ENCODE data around the gene ADAM33. TPM values are rescaled to one million over a fixed set of nuclear protein-coding genes. Genes with fewer than 3 reads are reported as not detected.
A peak's percentile ranks its signal among the peaks of the same experiment; 100 is the strongest.

ADAM33 gene
- total and polyA plus RNA-seq, 2 of the 8 experiments (the other 6 are each of a cell fraction or from before 2014, with no cell fraction given) = 4.2 to 6.0 TPM

DNA sequence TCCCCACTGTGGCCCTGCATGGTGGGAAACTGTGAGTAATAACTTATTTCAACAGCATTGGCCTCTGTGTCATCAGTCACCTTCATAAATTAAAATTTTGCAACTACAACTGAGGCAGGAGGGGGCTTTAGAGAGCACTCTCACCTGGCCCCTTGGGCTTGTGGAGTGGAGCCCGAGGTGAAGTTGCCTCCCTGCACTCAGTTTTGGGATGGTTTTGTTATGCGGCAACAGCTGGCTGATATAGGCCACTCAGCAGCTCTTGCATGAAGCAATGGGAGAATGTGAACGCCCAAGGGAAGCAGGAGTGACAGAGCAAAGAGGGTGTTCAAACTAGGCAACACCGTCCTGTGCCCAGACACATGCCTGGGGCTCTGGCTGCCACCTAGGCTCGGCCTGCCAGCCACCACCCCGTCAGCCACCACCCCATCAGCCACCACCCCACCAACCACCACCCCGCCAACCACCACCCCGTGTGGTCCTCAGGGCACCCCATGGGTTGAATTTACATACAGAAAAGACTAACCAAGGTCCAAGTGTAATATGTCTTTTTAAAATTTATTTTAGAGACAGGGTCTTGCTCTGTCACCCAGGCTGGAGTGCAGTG, 14.3 kb downstream of the ADAM33 start:
- no peak for TF ChIP-seq PHF8 (conservative IDR thresholded peaks at IDR 0.05; ENCODE audit: low read depth, low read length)
- TF ChIP-seq CHD1 (IDR thresholded peaks at IDR 0.05; ENCODE audit: low read depth, low read length) = no peak
- TF ChIP-seq KDM1A (IDR thresholded peaks at IDR 0.05; ENCODE audit: borderline replicate concordance, low read length) = peak; percentile 37; the same call in 1 of the 2 replicates
- Histone ChIP-seq H3K23me2 (ENCODE audit: low read depth, low read length) (peaks cover 3% of the 10 kb centered on the region; the same call in 1 of the 2 replicates), H3K23ac (ENCODE audit: insufficient read length) (no peak overlapping the region), H3K79me1 (ENCODE audit: low read depth, low read length) (no peaks in the 10 kb centered on the region), H2BK120ac (replicated peaks; ENCODE audit: low read depth, low read length) (no peak overlapping the region), H4K5ac (ENCODE audit: insufficient read length, low read depth, low read length) (no peak overlapping the region), H3K4me2 (ENCODE audit: insufficient read depth in 1 of 2, low read depth in 2 of 2, low read length in 2 of 2) (peak overlapping the region in 1 of 2 experiments; percentile 19; a peak in 2 of 4 replicates), H2AFZ (ENCODE audit: low read length) (no peak overlapping the region), H3K18ac (ENCODE audit: extremely low read depth, low read length) (no peak overlapping the region), H4K91ac (replicated peaks; ENCODE audit: insufficient read length, low read length) (no peak overlapping the region), H2BK5ac (ENCODE audit: low read depth, low read length) (no peak overlapping the region), H3K4me3 (ENCODE audit: extremely low read depth in 1 of 4, insufficient read depth in 2 of 4, low read depth in 3 of 4, low read length in 4 of 4) (no peak overlapping the region), H3K4me1 (replicated peaks in 1 of 4; ENCODE audit: control insufficient read depth in 3 of 4, insufficient read depth in 4 of 4, low read length in 3 of 4) (peaks cover 0 to 14% (median 3%) of the 10 kb centered on the region in 4 experiments; a peak in 4 of 7 replicates), H3K14ac (ENCODE audit: insufficient read length) (no peak overlapping the region), H3K36me3 (ENCODE audit: control insufficient read depth in 2 of 4, insufficient read depth in 4 of 4, low read length in 3 of 4) (no peaks in the 10 kb centered on the region), H3K27me3 (replicated peaks in 1 of 4; ENCODE audit: control insufficient read depth in 3 of 4, extremely low read depth in 1 of 4, insufficient read depth in 3 of 4, low read length in 3 of 4) (peaks cover 6 to 12% (median 10%) of the 10 kb centered on the region in 4 experiments; a peak in 6 of 7 replicates), H3K56ac (replicated peaks; ENCODE audit: insufficient read length, low read depth, low read length) (no peak overlapping the region), H3K79me2 (ENCODE audit: control insufficient read depth in 1 of 2, insufficient read depth in 2 of 2, low read length in 2 of 2) (no peaks in the 10 kb centered on the region), H3K9me3 (ENCODE audit: insufficient read depth in 2 of 2, low read depth in 1 of 2, low read length in 1 of 2) (no peaks in the 10 kb centered on the region), H3K9ac (replicated peaks in 1 of 4; ENCODE audit: extremely low read depth in 1 of 4, low read depth in 3 of 4, low read length in 3 of 4) (no peak overlapping the region), H3K27ac (ENCODE audit: low read depth, low read length) (no peak overlapping the region), H2BK20ac (ENCODE audit: low read length) (no peak overlapping the region), H4K20me1 (replicated peaks in 1 of 2; ENCODE audit: control insufficient read depth in 1 of 2, insufficient read depth in 2 of 2, low read length in 2 of 2) (peaks cover 0 to 4% of the 10 kb centered on the region in 2 experiments), H3K4ac (replicated peaks; ENCODE audit: insufficient read length, low read depth, low read length) (no peak overlapping the region), H4K8ac (ENCODE audit: extremely low read depth, insufficient read depth, low read length) (no peak overlapping the region; the same call in 1 of the 2 replicates), H2BK12ac (ENCODE audit: low read depth, low read length) (0 out of 2 replicates have a peak overlapping the region, but pooled peaks have one; percentile 75), H2AK5ac (ENCODE audit: low read depth, low read length) (no peak overlapping the region), H2BK15ac (ENCODE audit: low read length) (no peak overlapping the region)
- ChIA-PET POLR2A (ENCODE audit: partially characterized antibody) (interaction anchor here (1.8 kb wide), 1 partner anchor 31 kb away, joined by 3 read pairs; no protein-coding TSS in a partner anchor), CTCF (ENCODE audit: partially characterized antibody) (interaction anchor here (2.9 to 45.1 kb wide), 3 partner anchors 9 to 104 kb away, joined by 6 to 1432 read pairs (median 35); partner anchors contain the start of genes ADAM33 and SIGLEC1)
- DNase-seq (ENCODE audit: low read depth in 1 of 2, low spot score in 2 of 2) (no peak), FAIRE-seq (no peak)
- WGBS, 2 experiments (ENCODE audit: extremely low coverage in 1 of 2, insufficient coverage in 1 of 2, insufficient read length in 1 of 2, insufficient replicate concordance in 2 of 2, low coverage in 1 of 2, low lambda C conversion rate in 2 of 2, missing lambda C conversion rate in 1 of 2) = 93% methylated on average over 6 of the region's 8 CpGs; no CpG with 5 or more reads in 1 of the 2 experiments

Data from H1 (cell line).